ENCODE measurements around the gene HHAT. TPM values are rescaled to one million over a fixed set of nuclear protein-coding genes. Genes with fewer than 3 reads are reported as not detected.

The HHAT gene
- total RNA-seq, 4 donors from 2014 or later, result 3.4 to 5.2 (median 4.0) TPM

GRCh38 chr1:210553711-210554110 is 225.0 kb downstream of the HHAT start:
- Histone ChIP-seq H3K27ac (no peak overlapping the region), H3K4me3 (no peak overlapping the region), H3K36me3 (no peaks in the 10 kb centered on the region), H3K4me1 (no peaks in the 10 kb centered on the region), H3K27me3 (no peaks in the 10 kb centered on the region), H3K9me3 (no peaks in the 10 kb centered on the region)
- WGBS, 2 donors, result 76% methylated on average over 5 of the region's 5 CpGs
- no peak for DNase-seq
- no peak for TF ChIP-seq POLR2A (IDR thresholded peaks at IDR 0.05)
- TF ChIP-seq CTCF (IDR thresholded peaks at IDR 0.05), result no peak
- intact Hi-C loops (cut with DNase I), result no loop called here

- no peaks in the 10 kb centered on the region for H3K27me3 ChIP-seq
- 87 to 96% methylated on average over 5 of the region's 5 CpGs for WGBS, 2 donors
- H3K27ac ChIP-seq, result no peak overlapping the region
- H3K4me1 ChIP-seq, result no peaks in the 10 kb centered on the region
- no peaks in the 10 kb centered on the region for H3K36me3 ChIP-seq
- intact Hi-C loops (cut with DNase I), result no loop called here
- no peaks in the 10 kb centered on the region for H3K9me3 ChIP-seq
- no peak overlapping the region for H3K4me3 ChIP-seq
- no peak for DNase-seq
- TF ChIP-seq CTCF (IDR thresholded peaks at IDR 0.05) (no peak), POLR2A (IDR thresholded peaks at IDR 0.05) (no peak)
Measured at GRCh38 chr1:210554382-210554781, 225.7 kb downstream of the HHAT start.

GRCh38 chr1:210556475-210556874 is 227.8 kb downstream of the HHAT start:
- Histone ChIP-seq H3K27ac (no peak overlapping the region), H3K9me3 (no peaks in the 10 kb centered on the region), H3K36me3 (no peaks in the 10 kb centered on the region), H3K27me3 (no peaks in the 10 kb centered on the region), H3K4me3 (no peak overlapping the region), H3K4me1 (no peaks in the 10 kb centered on the region)
- no peak for DNase-seq
- intact Hi-C loops (cut with DNase I), result no loop called here
- WGBS, 2 donors, result 75 to 80% methylated on average over 1 of the region's 1 CpG
- TF ChIP-seq CTCF (IDR thresholded peaks at IDR 0.05) (no peak), POLR2A (IDR thresholded peaks at IDR 0.05) (no peak)

- H3K4me3 ChIP-seq, result no peak overlapping the region
- no peaks in the 10 kb centered on the region for H3K36me3 ChIP-seq
- no peak overlapping the region for H3K27ac ChIP-seq
- intact Hi-C loops (cut with DNase I), result no loop called here
- TF ChIP-seq CTCF (IDR thresholded peaks at IDR 0.05) (no peak), POLR2A (IDR thresholded peaks at IDR 0.05) (no peak)
- no peaks in the 10 kb centered on the region for H3K27me3 ChIP-seq
- 78 to 83% methylated on average over 7 of the region's 7 CpGs for WGBS, 2 donors
- H3K9me3 ChIP-seq, result no peaks in the 10 kb centered on the region
- no peak for DNase-seq
- no peaks in the 10 kb centered on the region for H3K4me1 ChIP-seq
Measured at GRCh38 chr1:210557426-210558077, 228.8 kb downstream of the HHAT start.

- intact Hi-C loops (cut with DNase I), result no loop called here
- 13 to 21% methylated on average over 1 of the region's 1 CpG for WGBS, 2 donors
- no peak for DNase-seq
- Histone ChIP-seq H3K4me3 (no peak overlapping the region), H3K27ac (no peak overlapping the region), H3K36me3 (no peaks in the 10 kb centered on the region), H3K9me3 (no peaks in the 10 kb centered on the region), H3K4me1 (no peaks in the 10 kb centered on the region), H3K27me3 (no peaks in the 10 kb centered on the region)
- TF ChIP-seq CTCF (IDR thresholded peaks at IDR 0.05), result no peak
- no peak for TF ChIP-seq POLR2A (IDR thresholded peaks at IDR 0.05)
Measured at GRCh38 chr1:210558302-210558701, 229.6 kb downstream of the HHAT start.

Measured in esophagus squamous epithelium (tissue), 5 donors.